ENCODE results near the gene CDC27. TPM values are rescaled to one million over a fixed set of nuclear protein-coding genes. Genes with fewer than 3 reads are reported as not detected.

The CDC27 gene
- total and polyA plus RNA-seq, 2 donors (not counting 3 experiments of a cell fraction or from before 2014, with no cell fraction given): 76.1 to 172 TPM

GRCh38 chr17:47220531-47220999 lies 31.5 kb upstream of the CDC27 start:
- DNase-seq (ENCODE audit: low read depth, low spot score) (no peak), FAIRE-seq (no peak)
- Histone ChIP-seq H2AFZ (ENCODE audit: low read depth, low read length) (no peak overlapping the region), H3K4me3 (replicated peaks in 1 of 3; ENCODE audit: insufficient read depth in 1 of 3, low read depth in 1 of 3, low read length in 3 of 3) (no peak overlapping the region), H3K79me2 (ENCODE audit: control insufficient read depth, insufficient read depth, low read length) (no peaks in the 10 kb centered on the region), H3K9ac (replicated peaks; ENCODE audit: extremely low read depth, insufficient read depth, low read length) (no peak overlapping the region), H4K20me1 (replicated peaks; ENCODE audit: control insufficient read depth, extremely low read depth, insufficient read depth, low read length) (no peaks in the 10 kb centered on the region), H3K4me1 (ENCODE audit: control insufficient read depth, extremely low read depth, insufficient read depth, low read length) (peaks cover 28% of the 10 kb centered on the region), H3K9me3 (replicated peaks; ENCODE audit: control insufficient read depth, insufficient read depth, low read length) (no peaks in the 10 kb centered on the region), H3K4me2 (ENCODE audit: insufficient read depth, low read length) (no peak overlapping the region), H3K36me3 (ENCODE audit: control insufficient read depth in 2 of 2, extremely low read depth in 1 of 2, insufficient read depth in 2 of 2, low read length in 2 of 2) (no peaks in the 10 kb centered on the region), H3K9me1 (replicated peaks; ENCODE audit: control insufficient read depth, extremely low read depth, insufficient read depth, low read length) (no peaks in the 10 kb centered on the region), H3K27ac (ENCODE audit: insufficient read depth, low read depth, low read length) (no peak overlapping the region), H3K27me3 (ENCODE audit: control insufficient read depth in 2 of 2, insufficient read depth in 2 of 2, low read length in 2 of 2) (no peaks in the 10 kb centered on the region)
- BruUV-seq (replicated peaks): no TSS peak
- ChIA-PET POLR2A (no interaction called here), CTCF (interaction anchor here (1.9 kb wide), 1 partner anchor 95 kb away, joined by 8 read pairs; no protein-coding TSS in a partner anchor)
- dilution Hi-C loops (cut with MboI; ENCODE audit: extremely low pct_ligation_motif_present, low sequenced_read_pairs) (no loop called here), intact Hi-C loops (cut with micrococcal nuclease) (no loop called here)
- TF ChIP-seq EZH2 (IDR thresholded peaks at IDR 0.05; ENCODE audit: borderline replicate concordance, low read depth, low read length, severe bottlenecking) (no peak), FOS (IDR thresholded peaks at IDR 0.05; ENCODE audit: borderline replicate concordance, insufficient read depth, low read length) (no peak), POLR2A (IDR thresholded peaks at IDR 0.05; ENCODE audit: low read depth, low read length) (no peak), MAX (IDR thresholded peaks at IDR 0.05; ENCODE audit: insufficient read depth, insufficient read length) (no peak), JUN (IDR thresholded peaks at IDR 0.05; ENCODE audit: borderline replicate concordance, insufficient read depth, insufficient read length, low read depth) (no peak), CTCF (IDR thresholded peaks at IDR 0.05; ENCODE audit: extremely low read depth in 1 of 2, insufficient read depth in 1 of 2, low read depth in 1 of 2, low read length in 2 of 2) (no peak), POLR2AphosphoS5 (IDR thresholded peaks at IDR 0.05; ENCODE audit: insufficient read depth, low read depth, low read length) (no peak), MYC (IDR thresholded peaks at IDR 0.05; ENCODE audit: low read depth, low read length) (no peak), GATA2 (IDR thresholded peaks at IDR 0.05; ENCODE audit: insufficient read depth, insufficient read length, low read depth, low read length) (no peak)
